NCI-H1436 treated with DMSO at 0.1 percent for 48 hours (cell line): Measurements from ENCODE around the gene TXNIP.

ENCODE experiments used
- DNase-seq: peaks from one replicate; lab custom pipeline; 2025; lab: John Stamatoyannopoulos, UW

Gene TXNIP

DNA sequence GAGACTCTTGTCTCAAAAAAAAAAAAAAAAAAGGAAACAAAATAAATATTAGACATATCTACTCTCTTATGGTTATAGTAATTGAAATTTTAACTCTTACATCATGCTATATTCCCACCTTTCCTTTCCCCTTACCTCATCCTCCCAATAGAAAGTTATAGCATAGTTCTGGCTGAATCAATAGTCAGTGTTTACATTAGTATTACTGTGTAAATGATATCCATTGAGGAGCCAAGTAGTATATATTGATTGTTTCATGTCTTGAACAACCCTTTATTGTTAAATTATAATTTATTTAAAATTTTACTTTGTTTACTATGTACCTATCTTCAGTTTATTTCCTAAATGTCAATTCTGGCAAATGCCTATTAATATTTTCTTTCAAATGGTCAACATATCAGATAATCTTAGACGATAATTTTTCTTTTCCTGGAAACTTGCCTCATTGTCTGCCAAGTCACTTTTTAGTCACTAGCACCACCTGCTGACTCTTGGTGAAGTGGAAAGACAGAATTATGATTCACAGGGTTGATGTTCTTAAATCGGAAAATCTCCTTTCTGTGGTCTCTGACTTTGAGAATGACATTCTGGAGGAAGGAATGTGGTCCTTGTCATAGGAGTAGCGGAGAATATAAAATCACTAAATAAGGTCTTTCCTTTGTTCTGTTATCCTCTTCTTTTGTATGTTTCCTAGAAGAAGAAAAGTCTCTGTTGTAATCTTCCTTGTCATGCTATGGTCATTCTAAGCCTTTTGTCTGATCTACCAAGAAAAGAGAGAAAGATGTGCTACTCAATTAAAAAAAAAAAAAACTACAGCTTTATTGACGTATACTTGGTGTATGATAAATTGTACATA is 16.6 kb upstream of the TXNIP start:
- peak; percentile 48 for DNase-seq

DNA sequence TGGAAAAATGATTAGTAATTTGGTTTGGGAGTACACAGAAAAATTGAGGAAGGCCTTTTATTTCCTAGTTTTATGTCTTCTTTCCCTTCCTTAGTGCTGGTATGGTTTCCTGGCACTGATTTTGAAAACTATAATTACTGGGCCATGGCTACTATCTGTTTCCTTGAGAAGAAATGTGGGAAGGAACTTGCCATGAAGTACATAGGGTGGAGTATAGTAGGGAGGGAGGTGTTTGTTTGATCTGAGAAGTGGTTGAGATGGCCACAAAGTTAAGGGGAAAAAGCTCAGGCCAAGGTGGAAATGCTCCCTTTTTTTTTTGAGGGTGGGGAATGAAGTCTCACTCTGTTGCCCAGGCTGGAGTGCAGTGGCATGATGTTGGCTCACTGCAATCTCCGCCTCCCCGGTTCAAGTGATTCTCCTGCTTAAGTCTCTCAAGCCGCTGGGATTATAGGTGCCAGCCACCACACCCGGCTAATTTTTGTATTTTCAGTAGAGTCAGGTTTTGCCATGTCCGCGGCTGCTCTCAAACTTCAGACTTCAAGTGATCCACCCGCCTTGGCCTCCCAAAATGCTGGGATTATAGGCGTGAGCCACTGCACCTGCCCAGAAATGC is 13.9 kb upstream of the TXNIP start:
- no peak for DNase-seq

DNA sequence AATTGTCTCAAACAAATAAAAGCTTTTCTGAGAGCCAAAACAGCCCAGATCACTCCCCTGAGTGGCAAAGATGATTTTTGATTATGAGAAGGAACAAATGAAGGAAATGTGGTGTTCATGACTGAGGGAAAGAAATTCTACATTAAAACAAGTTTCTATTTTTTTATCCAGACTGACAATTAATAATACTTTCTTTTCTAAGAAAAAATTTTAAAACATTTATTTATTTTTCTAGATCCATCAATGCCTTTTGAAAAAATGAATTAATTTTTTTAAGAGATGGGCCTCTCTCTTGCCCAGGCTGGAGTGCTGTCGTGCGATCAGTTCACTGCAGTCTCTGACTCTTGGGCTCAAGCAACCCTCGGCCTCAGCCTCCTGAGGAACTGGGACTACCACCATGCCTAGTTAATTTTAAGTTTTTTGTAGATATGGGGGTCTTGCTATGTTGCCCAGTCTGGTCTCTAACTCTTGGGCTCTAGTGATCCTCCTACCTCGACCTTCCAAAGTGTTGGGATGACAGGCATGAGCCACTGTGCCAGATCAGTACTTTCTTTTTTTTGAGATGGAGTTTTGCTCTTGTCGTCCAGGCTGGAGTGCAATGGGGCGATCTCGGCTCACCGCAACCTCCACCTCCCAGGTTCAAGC is 11.2 kb upstream of the TXNIP start:
- no peak for DNase-seq

DNA sequence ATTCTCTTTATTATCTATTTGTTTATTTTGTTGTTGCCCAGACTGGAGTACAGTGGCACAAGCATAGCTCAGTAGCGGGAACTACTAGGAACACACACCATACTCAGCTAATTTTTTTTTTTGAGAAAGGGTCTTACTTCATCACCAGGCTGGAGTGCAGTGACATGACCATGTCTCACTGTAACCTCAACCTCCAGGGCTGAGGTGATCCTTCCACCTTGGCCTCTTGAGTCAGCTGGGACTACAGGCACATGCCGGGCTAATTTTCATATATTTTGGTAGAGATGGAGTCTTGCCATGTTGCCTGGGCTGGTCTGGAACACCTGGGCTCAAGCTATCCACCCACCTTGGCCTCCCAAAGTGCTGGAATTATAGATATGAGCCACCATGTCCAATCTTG is 5.3 kb upstream of the TXNIP start:
- DNase-seq, result no peak

DNA sequence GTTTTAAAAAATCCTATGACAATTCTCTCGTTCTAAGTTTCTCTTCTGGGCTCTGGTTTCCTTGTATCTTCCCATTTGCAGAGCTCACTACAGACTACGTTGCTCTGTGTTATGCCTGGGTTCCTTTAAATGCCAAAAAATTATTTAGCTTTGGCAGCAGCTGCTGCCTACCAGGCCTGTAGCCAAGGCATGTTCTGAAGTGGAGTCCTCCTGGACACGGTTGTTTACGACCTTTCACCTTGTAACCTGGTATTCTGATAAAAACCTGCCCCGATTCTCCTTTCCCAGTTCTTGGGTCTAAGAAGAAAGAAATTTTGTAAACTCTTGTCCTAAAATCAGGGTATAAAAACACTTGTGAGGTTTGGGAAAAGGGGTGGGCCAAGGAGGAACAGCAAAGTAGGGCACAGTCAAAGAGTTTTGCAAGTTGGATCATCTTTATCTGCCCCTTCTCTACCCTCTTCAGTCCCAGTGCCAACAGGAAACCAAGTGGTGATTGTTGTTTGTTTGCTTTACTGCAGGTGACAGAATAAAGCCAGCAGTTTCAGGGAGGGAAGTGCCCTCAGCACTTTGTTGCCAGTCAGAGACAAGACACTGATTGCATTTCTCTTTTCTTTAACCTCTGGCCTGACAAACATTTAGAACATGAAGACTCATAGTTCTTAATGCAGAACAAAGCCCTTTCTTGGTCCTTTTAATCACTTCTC is 3.1 kb upstream of the TXNIP start:
- no peak for DNase-seq

DNA sequence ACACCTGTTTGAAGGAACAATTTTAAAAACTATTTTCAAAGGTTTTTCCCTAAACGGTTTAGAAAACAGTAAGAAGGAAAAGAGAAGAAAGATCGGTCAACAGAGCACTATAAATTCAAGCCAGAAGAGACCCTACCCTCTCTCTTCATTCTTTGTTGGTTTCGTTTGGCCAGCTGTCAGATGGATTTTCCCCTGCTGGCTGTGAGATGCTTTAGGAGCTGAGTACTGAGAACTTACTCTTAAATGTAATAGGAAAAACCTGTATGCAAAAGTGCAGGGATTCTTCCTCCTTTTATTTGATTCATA is 1.3 kb upstream of the TXNIP start:
- DNase-seq, result no peak

DNA sequence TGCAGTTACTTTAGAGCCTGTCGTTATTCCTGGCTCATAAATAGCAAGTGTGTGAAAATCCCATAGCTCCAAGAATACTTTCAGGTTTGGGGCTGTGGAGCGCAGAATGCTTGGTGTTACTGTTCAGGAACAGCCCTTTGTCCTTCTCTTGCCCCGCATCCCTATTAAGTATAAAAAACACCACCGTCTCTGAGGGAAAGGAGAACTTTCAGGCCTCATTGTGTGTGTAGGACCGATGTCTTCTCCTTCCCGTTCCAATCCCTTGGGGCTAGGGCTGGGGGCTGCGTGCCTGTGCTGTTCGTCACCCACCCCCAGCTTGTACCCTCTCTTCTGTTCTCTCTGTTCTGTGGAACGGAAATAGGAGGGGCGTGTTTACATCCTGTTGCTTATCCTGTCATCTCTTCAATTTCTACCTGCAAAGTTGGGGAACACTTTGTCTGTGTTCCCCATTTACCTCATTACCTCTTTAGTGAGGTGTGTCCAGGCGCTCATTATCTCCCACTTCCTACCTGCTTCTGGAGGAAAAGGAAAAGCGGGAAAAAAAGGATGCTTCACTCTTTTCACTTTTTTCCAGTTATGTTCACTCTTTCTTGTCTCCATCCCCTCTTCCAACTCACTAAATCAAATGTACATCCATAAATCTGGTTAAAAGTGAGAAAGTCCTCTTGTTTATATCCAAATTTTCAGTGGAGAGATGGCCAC is 788 bp upstream of the TXNIP start:
- no peak for DNase-seq

DNA sequence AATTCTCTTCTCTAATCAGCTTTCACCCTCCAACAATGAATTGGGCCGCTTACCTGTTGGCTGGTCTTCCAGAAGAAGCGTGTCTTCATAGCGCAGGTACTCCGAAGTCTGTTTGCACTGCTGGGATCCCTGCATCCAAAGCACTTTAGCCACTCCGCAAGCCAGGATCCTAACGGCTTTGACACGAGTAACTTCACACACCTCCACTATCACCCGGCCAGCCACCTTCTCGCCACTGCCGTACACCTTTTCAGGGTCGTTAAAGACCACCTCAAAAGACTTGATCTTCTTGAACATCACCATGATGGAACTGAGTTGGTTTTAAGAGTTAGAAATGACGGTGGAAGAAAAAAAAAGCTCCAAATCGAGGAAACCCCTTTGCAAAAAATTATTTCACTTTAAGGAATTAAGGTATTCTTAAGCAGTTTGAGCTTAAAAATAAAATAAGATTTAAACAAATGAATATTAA is 381 bp downstream of the TXNIP start:
- no peak for DNase-seq

DNA sequence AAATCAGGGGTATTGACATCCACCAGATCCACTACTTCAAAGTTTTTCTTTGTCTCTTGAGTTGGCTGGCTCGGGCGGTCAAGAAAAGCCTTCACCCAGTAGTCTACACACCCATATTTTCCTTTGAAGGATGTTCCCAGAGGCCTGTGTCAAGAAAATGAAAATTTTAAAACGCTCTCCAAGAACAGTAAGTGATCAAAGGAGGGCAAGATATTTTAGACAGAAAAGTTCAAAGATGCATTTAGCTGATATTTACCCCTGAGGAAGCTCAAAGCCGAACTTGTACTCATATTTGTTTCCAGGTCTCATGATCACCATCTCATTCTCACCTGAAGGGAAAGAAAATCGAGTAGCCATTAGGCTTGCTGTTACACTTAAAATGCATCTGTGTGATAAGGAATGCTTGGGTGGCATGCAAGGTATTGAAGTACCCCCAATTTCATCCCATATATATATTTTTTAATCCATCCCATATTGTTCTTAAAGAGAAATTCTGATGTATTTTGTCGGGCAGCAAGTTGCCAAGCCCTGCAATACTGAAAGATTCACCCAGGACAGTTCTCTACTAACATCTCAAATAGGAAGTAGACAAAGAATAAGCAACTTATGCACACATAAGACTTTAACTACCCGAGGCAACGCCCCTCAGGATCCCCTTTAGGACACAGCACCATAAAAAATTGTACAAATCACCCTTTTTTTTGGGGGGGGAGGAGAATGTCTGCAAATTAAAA is 1.1 kb downstream of the TXNIP start:
- DNase-seq, result no peak

DNA sequence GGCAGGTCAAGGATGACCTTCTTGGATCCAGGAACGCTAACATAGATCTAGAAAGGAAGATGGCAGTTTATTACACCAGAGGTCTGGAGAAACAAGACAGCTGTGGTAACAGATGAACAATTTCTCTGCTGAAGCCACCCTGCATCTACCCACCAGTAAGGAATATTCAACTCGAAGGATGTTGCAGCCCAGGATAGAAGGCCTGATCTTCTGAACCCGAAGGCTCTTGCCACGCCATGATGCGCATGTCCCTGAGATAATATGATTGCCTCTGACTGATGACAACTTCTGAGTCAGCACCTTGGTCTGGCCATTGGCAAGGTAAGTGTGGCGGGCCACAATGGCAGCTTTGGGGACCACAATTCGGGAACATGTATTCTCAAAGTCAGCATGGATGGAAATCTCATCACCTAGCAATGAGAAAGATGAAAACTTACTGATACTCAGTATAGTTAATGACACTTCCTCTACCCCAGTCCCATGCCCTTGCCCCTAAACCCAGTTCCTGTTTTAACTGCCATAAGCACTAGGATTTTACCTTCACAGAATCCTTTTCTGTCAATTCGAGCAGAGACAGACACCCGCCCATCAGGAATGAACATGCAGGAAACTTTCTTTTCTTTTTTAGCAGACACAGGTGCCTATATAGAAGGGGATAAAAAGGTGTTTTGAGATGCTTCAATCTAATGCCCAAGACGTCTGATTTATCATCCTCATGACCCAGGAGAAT is 1.8 kb downstream of the TXNIP start:
- DNase-seq, result no peak

DNA sequence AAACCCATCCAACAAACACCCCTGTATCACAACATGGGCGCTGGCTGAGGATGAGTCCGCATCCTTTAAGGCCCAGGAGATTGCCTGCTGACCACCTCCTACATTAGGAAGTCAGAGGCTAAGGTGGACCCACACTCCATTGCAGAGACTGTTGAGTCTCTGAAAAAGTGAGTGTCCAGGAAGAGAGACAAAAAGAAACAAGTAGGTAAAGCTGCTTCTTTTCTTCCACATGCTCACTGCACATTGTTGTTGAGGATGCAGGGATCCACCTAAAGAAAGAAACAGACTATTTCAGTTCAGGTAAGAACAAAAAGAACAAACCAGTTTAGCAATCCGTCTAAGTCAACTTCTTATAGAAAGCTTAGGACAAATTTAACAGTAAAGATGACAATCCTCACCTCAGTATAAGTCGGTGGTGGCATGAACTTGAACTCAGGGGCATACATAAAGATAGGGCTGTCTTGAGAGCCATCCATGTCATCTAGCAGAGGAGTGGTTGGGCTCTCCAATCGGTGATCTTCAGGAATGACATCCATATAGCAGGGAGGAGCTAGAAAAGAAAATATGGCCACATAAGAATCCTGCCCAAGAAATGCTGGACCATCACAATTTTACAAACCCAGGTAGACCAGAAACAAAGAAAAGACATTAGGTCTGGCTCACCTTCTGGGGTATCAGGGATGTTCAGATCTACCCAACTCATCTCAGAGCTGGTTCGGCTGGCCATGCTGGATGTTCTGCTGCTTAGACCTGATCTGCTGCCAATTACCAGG is 2.6 kb downstream of the TXNIP start:
- DNase-seq, result no peak

DNA sequence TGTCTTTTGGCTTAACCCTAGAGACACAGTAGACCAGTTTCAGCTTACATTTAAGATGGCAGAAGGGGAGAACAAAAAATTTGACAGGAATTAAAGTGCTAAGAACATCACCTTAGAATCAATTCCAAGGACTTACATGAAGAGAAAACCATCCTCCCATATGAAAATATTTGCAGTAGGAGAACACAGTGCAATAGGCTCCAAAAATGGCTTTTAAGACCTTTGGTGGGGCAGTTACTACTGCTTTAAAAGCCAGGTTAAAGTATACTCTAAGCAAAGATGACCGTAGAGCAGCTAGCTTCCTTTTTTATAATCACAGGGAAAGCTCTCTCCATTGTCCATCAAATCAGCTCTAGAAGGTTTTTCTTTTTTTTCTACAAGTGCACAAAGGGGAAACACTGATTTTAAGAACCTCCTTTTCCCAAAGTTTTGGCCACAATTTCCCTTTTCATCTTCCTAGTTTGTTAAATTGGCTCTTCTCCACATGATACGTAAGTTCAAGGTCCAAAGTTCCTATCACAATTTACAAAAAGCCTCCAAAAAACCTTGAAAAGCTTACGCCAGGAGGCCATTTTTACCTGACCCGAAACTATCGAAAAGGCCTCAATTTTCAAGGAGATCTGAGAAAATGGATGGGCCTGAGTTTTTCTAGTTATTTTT is 3.3 kb downstream of the TXNIP start:
- no peak for DNase-seq

DNA sequence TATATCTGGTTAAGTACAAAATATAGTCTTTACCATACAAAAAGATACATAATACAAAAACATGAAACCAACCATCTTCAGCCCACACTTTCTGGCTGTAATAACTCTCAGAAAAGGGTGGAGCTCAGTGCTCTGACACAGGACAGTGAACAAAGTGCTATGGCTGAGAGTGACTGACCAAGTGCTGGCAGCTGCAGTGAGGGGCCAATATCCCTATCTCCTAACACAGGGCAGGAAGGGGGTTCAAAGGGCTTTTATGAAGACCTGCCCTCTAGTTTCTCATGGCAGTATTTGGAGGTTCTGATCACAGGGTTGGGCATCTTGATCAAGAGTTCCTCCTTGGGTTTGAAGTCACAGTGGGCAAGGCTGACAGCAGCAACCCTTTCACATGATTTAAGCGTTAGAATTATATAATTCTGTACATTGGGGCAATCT is 3.9 kb downstream of the TXNIP start:
- DNase-seq, result no peak

DNA sequence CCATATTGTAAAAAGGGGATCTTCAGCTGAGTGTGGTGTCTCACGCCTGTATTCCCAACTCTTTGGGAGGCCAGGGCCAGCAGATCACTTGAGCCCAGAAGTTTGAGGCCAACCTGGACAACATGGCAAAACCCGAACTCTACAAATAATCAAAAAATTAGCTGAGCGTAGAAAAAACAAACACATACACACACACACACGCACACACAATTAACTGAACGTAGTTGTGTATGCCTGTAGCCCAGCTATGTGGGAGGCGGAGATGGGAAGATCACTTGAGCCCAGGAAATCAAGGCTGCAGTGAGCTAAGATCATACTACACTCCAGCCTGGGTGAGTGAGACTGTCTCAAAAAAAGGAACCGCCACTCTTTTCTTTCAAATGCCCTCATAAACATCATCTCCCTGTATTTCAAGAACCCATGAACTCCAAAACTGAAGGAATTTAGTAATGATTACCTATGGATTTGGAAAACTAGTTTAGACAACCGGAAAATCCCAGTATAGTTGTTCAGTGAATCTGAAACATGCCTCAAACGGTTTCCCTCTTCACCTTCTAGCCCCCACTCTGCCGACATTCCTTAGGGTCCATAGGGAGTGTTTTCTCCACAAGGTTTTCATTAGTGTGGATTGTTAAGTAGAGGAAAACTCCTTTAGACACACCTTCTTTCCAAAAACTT is 4.5 kb downstream of the TXNIP start:
- DNase-seq, result no peak

DNA sequence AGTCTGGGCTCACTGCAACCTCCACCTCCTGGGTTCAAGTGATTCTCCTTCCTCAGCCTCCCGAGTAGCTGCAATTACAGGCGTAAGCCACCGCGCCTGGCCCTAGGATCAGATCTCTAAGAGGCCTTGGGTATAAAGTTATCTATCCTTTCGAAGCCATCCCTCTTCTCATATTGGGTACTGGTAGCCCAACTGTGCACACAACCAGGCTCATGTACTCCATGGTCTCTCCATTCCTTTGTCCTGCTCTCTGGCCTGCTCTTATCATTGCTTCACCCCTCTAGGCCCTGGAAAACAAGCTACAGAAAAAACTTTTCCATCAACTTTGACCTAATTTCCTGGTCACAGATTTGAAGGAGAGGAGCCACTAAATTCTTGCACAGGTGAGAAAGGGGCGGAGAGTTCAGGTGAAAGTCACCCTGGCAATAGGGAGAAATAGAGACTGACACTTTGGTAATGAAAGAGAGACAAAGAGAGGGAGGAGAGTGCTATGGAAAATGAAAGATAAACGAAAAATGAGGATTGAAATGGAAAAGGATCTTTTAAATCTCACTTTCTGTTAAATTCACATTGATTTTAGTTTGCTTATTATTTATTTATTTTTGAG is 6.0 kb downstream of the TXNIP start:
- DNase-seq, result no peak

DNA sequence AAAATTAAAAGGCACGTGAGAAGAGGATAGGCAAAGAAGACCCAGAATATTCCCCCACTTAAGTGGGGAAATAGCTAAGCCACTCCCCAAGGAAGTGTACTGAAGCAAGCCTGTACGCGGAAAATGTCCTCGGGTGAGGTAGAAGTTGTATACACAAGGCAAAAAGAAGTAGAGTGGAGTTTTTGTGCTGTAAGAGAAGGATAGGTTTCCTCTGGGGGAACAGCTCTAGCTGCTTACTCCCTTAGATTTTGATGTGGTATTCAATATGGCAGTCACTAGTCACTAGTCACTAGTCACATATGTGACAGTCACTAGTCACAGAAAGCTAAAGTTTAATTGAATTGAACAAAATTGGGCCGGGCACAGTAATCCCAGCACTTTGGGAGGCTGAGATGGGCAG is 7.6 kb downstream of the TXNIP start:
- DNase-seq, result no peak

DNA sequence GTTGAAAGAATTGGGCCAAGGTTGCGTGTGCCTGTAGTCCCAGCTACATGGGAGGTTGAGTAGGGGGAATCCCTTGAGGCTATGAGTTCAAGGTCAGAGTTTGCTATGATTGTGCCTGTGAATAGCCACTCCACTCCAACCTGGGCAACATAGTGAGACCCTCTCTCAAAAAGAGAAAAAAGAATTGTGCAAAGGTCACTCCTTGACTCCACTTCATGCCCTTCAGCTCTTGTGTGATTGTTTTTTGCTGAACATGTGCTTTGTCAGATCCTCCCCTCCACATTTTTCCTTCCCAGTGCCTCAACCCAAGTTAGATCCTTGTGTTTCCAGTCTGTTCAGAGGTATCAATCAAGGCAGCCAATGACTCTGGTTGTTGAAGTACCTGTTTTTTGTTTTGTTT is 8.5 kb downstream of the TXNIP start:
- DNase-seq, result no peak

DNA sequence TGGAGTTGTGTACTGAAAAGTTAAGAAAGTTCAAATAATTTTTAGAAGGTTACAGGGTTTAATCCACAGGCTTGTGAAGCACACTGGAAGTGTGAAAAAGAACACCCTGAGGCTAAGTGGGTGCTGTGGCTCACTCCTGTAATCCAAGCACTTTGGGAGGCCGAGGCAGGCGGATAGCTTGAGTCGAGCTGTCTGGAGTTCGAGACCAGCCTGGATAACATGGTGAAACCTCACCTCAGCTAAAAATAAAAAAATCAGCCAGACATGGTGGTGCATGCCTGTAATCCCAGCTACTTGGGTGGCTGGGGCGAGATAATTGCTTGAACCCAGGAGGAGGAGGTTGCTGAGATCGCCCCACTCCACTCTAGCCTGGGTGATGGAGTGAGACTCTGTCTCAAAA is 9.8 kb downstream of the TXNIP start:
- no peak for DNase-seq
